NCI-H146 (cell line): ENCODE measurements around the gene HSDL1.
"Not testable (repeated sequence)": the region's sequence is repeated elsewhere in the genome, so short reads cannot be mapped to it uniquely, and the experiment has no call there.

ENCODE experiments used
- DNase-seq: peaks from one replicate; lab custom pipeline; 2025; lab: John Stamatoyannopoulos, UW

HSDL1 gene

GRCh38 chr16:84138824-84139627 is 6.0 kb downstream of the HSDL1 start:
- peak; percentile 33 for DNase-seq

GRCh38 chr16:84138500-84138823 is 6.5 kb downstream of the HSDL1 start:
- no peak for DNase-seq

- no peak for DNase-seq
Measured at GRCh38 chr16:84137769-84138357, 7.1 kb downstream of the HSDL1 start.

GRCh38 chr16:84137287-84137686 is 7.7 kb downstream of the HSDL1 start:
- no peak for DNase-seq

GRCh38 chr16:84136331-84137125 is 8.4 kb downstream of the HSDL1 start:
- DNase-seq, result no peak

GRCh38 chr16:84132527-84133285 is 12.3 kb downstream of the HSDL1 start:
- DNase-seq, result no peak

GRCh38 chr16:84131117-84131516 is 13.9 kb downstream of the HSDL1 start:
- DNase-seq, result no peak

GRCh38 chr16:84124257-84125073 is 20.5 kb downstream of the HSDL1 start:
- no peak for DNase-seq

- DNase-seq, result no peak
Measured at GRCh38 chr16:84121007-84121406, 24.0 kb downstream of the HSDL1 start.

GRCh38 chr16:84120023-84120422 is 25.0 kb downstream of the HSDL1 start:
- no peak for DNase-seq

- DNase-seq, result no peak
Measured at GRCh38 chr16:84119368-84119767, 25.6 kb downstream of the HSDL1 start.

GRCh38 chr16:84118315-84118714 is 26.7 kb downstream of the HSDL1 start:
- not testable (repeated sequence) for DNase-seq

- peak; percentile 42 for DNase-seq
Measured at GRCh38 chr16:84117494-84117843, 27.5 kb downstream of the HSDL1 start.

- peak; percentile 95 for DNase-seq
Measured at GRCh38 chr16:84116720-84117493, 28.1 kb downstream of the HSDL1 start, which contains the start of gene MBTPS1. TSS of gene MBTPS1 (minus strand) at chr16:84116942. CDS start at chr16:84101783, 15,159 bp downstream.

GRCh38 chr16:84115919-84116719 is 28.9 kb downstream of the HSDL1 start:
- DNase-seq, result peak; percentile 55

- not testable (repeated sequence) for DNase-seq
Measured at GRCh38 chr16:84111949-84112348, 33.0 kb downstream of the HSDL1 start.

GRCh38 chr16:84111525-84111924 is 33.5 kb downstream of the HSDL1 start:
- DNase-seq, result no peak

- no peak for DNase-seq
Measured at GRCh38 chr16:84110527-84110926, 34.5 kb downstream of the HSDL1 start.

GRCh38 chr16:84109598-84110335 is 35.2 kb downstream of the HSDL1 start:
- DNase-seq, result no peak
